ENCODE data around the gene SMC4. TPM values are rescaled to one million over a fixed set of nuclear protein-coding genes. Genes with fewer than 3 reads are reported as not detected.

The SMC4 gene
- polyA plus RNA-seq, 1 donor = 49.5 TPM

DNA sequence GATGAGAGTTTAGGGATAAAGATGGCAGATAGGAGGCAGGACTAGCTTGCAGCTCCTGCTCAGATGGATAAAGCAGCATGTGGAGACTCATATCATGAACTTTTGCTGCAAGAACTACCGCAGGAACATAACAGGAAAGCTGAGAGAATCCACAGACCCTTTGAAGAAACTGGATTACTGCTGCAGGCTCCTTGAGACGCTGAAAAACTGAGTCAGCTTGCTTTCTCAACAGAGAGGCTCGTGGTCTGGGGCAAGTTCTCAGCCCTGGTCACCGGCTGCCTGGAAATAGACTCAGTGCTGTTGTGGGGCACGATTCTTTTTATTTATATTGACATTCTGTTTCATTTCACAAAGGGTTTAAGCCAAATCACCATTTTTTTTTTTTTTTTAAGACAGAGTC lies 78.9 kb downstream of the SMC4 start:
- DNase-seq = no peak

DNA sequence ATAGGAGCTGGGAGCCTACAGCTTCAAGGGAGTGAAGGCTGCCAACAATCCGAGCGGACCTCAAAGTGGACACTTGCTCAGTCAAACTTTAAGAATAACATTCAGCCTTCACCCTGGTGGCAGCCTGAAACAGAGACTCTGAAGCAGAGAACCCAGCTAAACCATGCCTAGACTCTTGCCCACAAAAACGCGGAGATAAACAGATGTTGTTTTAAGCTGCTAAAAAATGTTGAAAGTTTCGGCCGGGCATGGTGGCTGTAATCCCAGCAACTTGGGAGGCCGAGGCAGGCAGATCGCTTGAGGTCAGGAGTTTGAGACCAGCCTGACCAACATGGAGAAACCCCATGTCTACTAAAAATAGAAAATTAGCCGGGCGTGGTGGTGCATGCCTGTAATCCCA lies 79.9 kb downstream of the SMC4 start:
- DNase-seq = no peak

DNA sequence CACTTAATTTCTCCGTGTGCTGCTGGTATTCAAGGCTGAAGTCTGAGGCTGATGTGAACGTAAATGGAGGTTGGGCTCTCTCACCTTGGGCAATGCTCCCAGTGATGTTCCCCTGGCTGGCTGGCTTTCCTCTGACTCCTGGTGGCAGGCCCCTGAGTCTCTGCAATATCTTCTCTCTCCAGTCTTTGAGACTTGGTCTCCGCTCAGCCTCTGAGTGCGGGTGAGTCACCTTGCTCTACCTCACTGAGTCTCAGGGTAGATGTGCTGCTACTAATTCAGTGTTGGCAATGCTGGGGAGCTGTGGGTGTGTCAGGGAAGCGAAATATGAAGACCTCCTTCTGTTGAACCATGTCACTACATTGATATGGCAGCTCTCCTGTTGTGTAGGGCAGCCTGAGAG lies 81.5 kb downstream of the SMC4 start:
- DNase-seq = no peak

DNA sequence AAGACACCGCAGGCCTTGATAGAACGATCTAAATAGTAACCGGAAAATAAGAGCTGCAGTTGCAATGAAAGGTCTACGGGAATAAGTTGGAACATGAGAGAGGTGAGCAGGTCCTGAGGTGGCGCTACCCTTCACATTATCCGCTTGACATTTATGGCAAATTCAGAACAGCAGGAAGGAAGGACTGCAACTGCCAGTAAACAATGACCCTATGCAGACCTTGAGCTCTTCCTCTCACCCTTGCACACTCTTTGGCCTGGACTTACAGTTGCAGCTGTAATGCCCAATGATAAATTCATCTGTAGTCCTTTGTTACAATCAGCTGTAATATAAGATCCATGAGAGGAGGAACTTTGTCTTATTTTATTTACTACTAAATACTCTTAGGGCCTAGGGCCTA lies 82.4 kb downstream of the SMC4 start:
- no peak for DNase-seq

DNA sequence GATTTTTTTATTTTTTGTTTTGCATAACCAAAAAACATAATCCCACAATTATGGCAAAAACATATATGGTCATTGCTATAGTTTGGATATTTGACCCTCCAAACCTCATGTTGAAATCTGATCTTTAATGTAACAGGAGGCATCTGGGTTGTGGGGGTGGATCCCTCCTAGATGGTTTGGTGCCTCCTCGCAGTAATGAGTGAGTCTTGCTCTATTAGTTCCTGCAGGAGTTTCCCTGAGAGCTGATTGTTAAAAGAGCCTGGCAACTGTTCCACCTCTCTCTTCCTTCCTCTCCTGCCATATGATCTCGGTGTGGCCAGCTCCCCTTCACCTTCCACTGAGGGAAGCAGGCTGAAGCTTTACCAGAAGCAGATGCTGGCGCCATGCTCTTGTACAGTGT lies 83.3 kb downstream of the SMC4 start:
- no peak for DNase-seq

Other genes starting within 250 kb of the SMC4 start
- gene C3orf80, start 174.2 kb upstream of the SMC4 start, polyA plus RNA-seq (ENCODE audit: insufficient read length) = not detected
- 23.0 TPM for gene IFT80, start 425 bp upstream of the SMC4 start, polyA plus RNA-seq (ENCODE audit: insufficient read length)
- 8.3 TPM for gene TRIM59, start 50.1 kb downstream of the SMC4 start, polyA plus RNA-seq (ENCODE audit: insufficient read length)
- gene KPNA4, start 165.9 kb downstream of the SMC4 start, polyA plus RNA-seq (ENCODE audit: insufficient read length) = 74.9 TPM